Prostate gland (tissue), 2 donors: ENCODE measurements around the gene GADL1.

Experiments
- POLR2AphosphoS5 ChIP-seq: sonication (generic); formaldehyde crosslinking; IDR thresholded peaks from one replicate; pipeline ENCODE4 v1.6.1; 2017; ENCODE audit warnings: antibody characterized with exemption
- TF ChIP-seq, protein P1 (sequence below), 4 experiments: fragments of 200-600 bp in 2 of 4; fragments of 450-650 bp in 2 of 4; sonication (generic) in 2 of 4; IDR thresholded peaks; 1 replicate in 3 of 4; 2 replicates in 1 of 4; pipeline ENCODE4 v1.5.1; 2016 to 2019; ENCODE audit warnings: antibody characterized with exemption in 4 of 4, mild to moderate bottlenecking in 2 of 4, moderate library complexity in 2 of 4

DNA sequence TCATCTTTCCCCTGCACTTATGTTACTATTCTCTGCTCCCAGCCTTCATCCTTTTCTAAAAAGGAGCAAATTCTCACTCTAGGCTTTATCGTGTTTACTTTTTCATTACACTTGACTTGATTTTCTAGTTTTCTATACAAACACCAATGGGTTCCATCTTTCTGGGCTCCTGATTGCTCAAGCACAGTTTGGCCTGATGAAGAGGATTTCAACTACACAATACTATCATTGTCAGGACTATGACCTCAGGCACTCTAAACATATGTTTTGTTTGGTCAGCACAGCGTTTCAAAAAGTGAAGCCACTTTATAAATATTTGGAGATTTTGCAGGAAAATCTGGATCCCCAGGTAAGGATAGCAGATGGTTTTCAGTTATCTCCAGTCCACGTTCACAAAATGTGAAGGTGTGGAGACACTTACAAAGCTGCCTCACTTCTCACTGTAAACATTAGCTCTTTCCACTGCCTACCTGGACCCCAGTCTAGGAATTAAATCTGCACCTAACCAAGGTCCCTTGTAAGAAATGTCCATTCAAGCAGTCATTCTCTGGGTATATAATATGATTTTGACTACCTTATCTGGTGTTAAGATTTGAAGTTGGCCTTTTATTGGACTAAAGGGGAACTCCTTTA is 201.8 kb downstream of the GADL1 start:
- TF ChIP-seq, protein P1, sequence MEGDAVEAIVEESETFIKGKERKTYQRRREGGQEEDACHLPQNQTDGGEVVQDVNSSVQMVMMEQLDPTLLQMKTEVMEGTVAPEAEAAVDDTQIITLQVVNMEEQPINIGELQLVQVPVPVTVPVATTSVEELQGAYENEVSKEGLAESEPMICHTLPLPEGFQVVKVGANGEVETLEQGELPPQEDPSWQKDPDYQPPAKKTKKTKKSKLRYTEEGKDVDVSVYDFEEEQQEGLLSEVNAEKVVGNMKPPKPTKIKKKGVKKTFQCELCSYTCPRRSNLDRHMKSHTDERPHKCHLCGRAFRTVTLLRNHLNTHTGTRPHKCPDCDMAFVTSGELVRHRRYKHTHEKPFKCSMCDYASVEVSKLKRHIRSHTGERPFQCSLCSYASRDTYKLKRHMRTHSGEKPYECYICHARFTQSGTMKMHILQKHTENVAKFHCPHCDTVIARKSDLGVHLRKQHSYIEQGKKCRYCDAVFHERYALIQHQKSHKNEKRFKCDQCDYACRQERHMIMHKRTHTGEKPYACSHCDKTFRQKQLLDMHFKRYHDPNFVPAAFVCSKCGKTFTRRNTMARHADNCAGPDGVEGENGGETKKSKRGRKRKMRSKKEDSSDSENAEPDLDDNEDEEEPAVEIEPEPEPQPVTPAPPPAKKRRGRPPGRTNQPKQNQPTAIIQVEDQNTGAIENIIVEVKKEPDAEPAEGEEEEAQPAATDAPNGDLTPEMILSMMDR (IDR thresholded peaks at IDR 0.05), result no peak
- TF ChIP-seq POLR2AphosphoS5, result no peak
